NOMO-1 (cell line): ENCODE data around the gene MS4A10.

Source experiments
- DNase-seq, 2 experiments: peaks; one replicate each; lab custom pipeline; 2025; ENCODE audit not compliant: unreplicated experiment in 2 of 2; lab: John Stamatoyannopoulos, UW

The MS4A10 gene

GRCh38 chr11:60847281-60847680 lies 62.1 kb downstream of the MS4A10 start:
- no peak for DNase-seq

- DNase-seq = no peak
Measured at GRCh38 chr11:60847896-60848295, 62.8 kb downstream of the MS4A10 start.

- DNase-seq = no peak
Measured at GRCh38 chr11:60848714-60849151, 63.6 kb downstream of the MS4A10 start.

- DNase-seq = no peak
Measured at GRCh38 chr11:60849641-60850520, 64.7 kb downstream of the MS4A10 start.
